Endodermal cell (in vitro differentiated cells): ENCODE results near the gene NXPH4. TPM values are rescaled to one million over a fixed set of nuclear protein-coding genes. Genes with fewer than 3 reads are reported as not detected.

ENCODE experiments used
- DNase-seq: peaks from one replicate; pipeline ENCODE4 v3.0.0-alpha.2; 2017
- H3K27ac ChIP-seq: 2 replicates; pipeline ENCODE4 v1.5.1; 2013; ENCODE audit warnings: mild to moderate bottlenecking, low read depth, low read length, moderate library complexity
- H3K27me3 ChIP-seq: 2 replicates; pipeline ENCODE4 v1.6.1; 2013; ENCODE audit warnings: mild to moderate bottlenecking, low read length, moderate library complexity; ENCODE audit not compliant: insufficient read depth, control insufficient read depth, poor library complexity, severe bottlenecking
- H3K36me3 ChIP-seq: 2 replicates; pipeline ENCODE4 v1.7.0; 2013; ENCODE audit warnings: mild to moderate bottlenecking, low read length, moderate library complexity; ENCODE audit not compliant: control insufficient read depth, insufficient read depth
- H3K4me1 ChIP-seq: one replicate; pipeline ENCODE4 v1.7.0; 2013; ENCODE audit warnings: low read length; ENCODE audit not compliant: control insufficient read depth, insufficient read depth
- H3K4me3 ChIP-seq: 2 replicates; pipeline ENCODE4 v1.5.1; 2013; ENCODE audit warnings: mild to moderate bottlenecking, low read length, moderate library complexity
- H3K9ac ChIP-seq: 2 replicates; pipeline ENCODE4 v1.6.1; 2013; ENCODE audit warnings: mild to moderate bottlenecking, low read length, moderate library complexity; ENCODE audit not compliant: poor library complexity, severe bottlenecking; ENCODE audit errors: extremely low read depth
- H3K9me3 ChIP-seq: 2 replicates; pipeline ENCODE4 v1.6.1; 2013; ENCODE audit warnings: mild to moderate bottlenecking, low read length, moderate library complexity; ENCODE audit not compliant: control insufficient read depth
- H3K27ac Mint-ChIP-seq: 2 replicates; pipeline ENCODE4 v1.8.0; 2020; ENCODE audit warnings: mixed read lengths
- H3K27me3 Mint-ChIP-seq: 2 replicates; pipeline ENCODE4 v1.8.0; 2021; ENCODE audit warnings: mild to moderate bottlenecking, mixed read lengths; ENCODE audit not compliant: insufficient read depth
- H3K36me3 Mint-ChIP-seq: 2 replicates; pipeline ENCODE4 v1.8.0; 2020; ENCODE audit warnings: low read depth, mixed read lengths
- H3K4me1 Mint-ChIP-seq: 2 replicates; pipeline ENCODE4 v1.8.0; 2020; ENCODE audit warnings: mixed read lengths
- H3K4me3 Mint-ChIP-seq: 2 replicates; pipeline ENCODE4 v1.8.0; 2020; ENCODE audit warnings: mild to moderate bottlenecking, moderate library complexity, mixed read lengths
- H3K9me3 Mint-ChIP-seq: 2 replicates; pipeline ENCODE4 v1.8.0; 2020; ENCODE audit warnings: mild to moderate bottlenecking, mixed read lengths
- CTCF ChIP-seq: fragments of 200-600 bp; sonication (generic); conservative IDR thresholded peaks from 2 replicates; pipeline ENCODE4 v1.5.0; 2021; ENCODE audit warnings: antibody characterized with exemption, mild to moderate bottlenecking
- WGBS, 2 experiments: methylation state at CpG; one replicate each; pipeline versions ENCODE4 v1.1.5 to v1.1.7; 2013; ENCODE audit warnings: missing lambda C conversion rate in 2 of 2, mixed read lengths in 1 of 2; ENCODE audit not compliant: insufficient coverage in 1 of 2, insufficient read length in 1 of 2; 5-methylcytosine and 5-hydroxymethylcytosine counted together
- microRNA-seq: library from miRNA; unstranded; fragments of <30 nt; microRNA quantifications from one replicate; pipeline ENCODE4 v1.2.0, GENCODE V29; 2020; ENCODE audit warnings: borderline microRNAs expressed
- total RNA-seq, 2 donors: library from RNA; stranded (reverse); fragmentation: NEBNext Ultra II Directional in 1 of 2; extraction: Animal tissue kit (Norgen Biotek cat#: 25700) in 1 of 2; gene quantifications; 2 replicates in 1 of 2; 3 replicates in 1 of 2; pipeline ENCODE4 v1.2.1, GENCODE V29; 2021

NXPH4 gene
- total RNA-seq, 2 donors from 2014 or later, result 0.31 to 1.1 TPM

DNA sequence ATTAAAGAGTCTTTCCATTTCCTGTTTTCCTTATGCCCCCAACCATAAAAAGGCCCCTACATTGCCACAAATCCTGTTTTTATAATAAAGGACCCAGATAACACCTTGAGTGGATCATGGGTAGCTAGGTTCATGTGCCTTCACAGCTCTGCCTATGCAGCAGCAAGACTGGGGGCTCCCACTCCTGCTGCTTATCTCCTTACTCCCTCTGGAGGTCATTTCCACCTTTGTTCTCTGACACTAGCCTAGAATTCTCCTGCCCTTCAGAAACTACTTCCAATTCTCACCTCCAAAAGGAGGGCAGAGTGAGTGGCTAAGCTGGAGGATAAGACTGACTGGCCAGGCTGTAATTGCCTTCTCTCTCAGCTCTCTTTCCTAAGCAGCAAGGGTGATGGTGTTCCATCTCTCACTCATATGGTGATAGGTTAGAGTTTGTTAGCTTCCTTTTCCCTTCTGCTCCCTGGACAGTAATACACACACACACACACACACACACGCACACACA is 54.4 kb downstream of the NXPH4 start:
- Histone ChIP-seq H3K9ac (no peak overlapping the region), H3K9me3 (no peaks in the 10 kb centered on the region), H3K36me3 (peaks cover 36% of the 10 kb centered on the region), H3K27me3 (no peaks in the 10 kb centered on the region), H3K27ac (no peak overlapping the region), H3K4me1 (peaks cover 9% of the 10 kb centered on the region), H3K4me3 (no peak overlapping the region)
- Mint-ChIP-seq H3K4me1 (peaks cover 26% of the 10 kb centered on the region), H3K27ac (peak overlapping the region; percentile 25), H3K4me3 (no peak overlapping the region), H3K27me3 (no peaks in the 10 kb centered on the region), H3K36me3 (peaks cover 55% of the 10 kb centered on the region), H3K9me3 (no peaks in the 10 kb centered on the region)
- WGBS, 2 experiments, result 60 to 67% methylated on average over 1 of the region's 1 CpG
- TF ChIP-seq CTCF, result peak; percentile 65
- DNase-seq, result peak; percentile 83

DNA sequence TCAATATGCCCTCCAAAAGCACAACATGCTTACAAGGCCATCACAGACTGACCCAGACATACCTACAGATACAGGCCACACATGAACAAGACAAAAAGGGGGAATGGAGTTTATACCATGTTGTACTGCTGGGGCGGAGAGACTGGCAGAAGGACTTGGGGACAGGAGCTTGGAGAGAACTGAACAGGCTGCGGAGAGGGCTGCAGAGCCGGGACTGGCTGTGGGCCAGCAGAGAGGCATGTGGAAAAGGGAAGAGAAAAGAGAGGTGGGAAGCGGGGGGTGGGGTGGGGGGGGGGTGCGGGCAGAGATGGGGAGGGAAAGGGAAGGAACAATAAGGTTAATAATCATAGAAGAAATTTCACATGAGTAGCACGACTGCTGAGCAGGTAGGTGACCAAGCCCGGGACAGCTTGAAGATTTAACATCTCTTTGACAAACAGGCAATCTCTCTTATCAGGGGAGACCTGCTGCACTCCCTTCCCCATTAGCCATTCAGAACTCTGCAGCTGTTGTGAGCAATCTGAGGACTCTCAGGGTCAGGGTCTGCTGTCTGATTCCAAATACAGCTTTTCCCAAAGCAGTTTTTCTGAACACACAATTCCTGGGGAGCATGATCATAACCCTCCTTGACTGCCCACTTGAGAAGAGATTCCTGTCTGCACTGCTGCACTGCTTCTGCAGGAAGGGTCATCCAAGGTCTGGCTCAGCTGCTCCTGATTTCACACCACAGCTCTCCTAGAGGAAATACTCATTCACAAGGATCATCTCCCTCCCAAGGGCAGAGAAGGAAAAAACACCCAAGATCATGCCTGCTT is 56.0 kb downstream of the NXPH4 start:
- peak; percentile 67 for DNase-seq
- Histone ChIP-seq H3K27ac (peak overlapping the region; percentile 34), H3K4me1 (peaks cover 9% of the 10 kb centered on the region), H3K9ac (no peak overlapping the region), H3K27me3 (no peaks in the 10 kb centered on the region), H3K9me3 (no peaks in the 10 kb centered on the region), H3K36me3 (peaks cover 28% of the 10 kb centered on the region), H3K4me3 (peak overlapping the region; percentile 27)
- H3K27me3 Mint-ChIP-seq, result no peaks in the 10 kb centered on the region
- peaks cover 26% of the 10 kb centered on the region for H3K4me1 Mint-ChIP-seq
- H3K27ac Mint-ChIP-seq, result peak overlapping the region; percentile 81
- WGBS, 2 experiments, result 70 to 100% methylated on average over 2 to 6 of the region's 7 CpGs
- H3K9me3 Mint-ChIP-seq, result no peaks in the 10 kb centered on the region
- TF ChIP-seq CTCF, result no peak
- no peak overlapping the region for H3K4me3 Mint-ChIP-seq
- H3K36me3 Mint-ChIP-seq, result peaks cover 52% of the 10 kb centered on the region

DNA sequence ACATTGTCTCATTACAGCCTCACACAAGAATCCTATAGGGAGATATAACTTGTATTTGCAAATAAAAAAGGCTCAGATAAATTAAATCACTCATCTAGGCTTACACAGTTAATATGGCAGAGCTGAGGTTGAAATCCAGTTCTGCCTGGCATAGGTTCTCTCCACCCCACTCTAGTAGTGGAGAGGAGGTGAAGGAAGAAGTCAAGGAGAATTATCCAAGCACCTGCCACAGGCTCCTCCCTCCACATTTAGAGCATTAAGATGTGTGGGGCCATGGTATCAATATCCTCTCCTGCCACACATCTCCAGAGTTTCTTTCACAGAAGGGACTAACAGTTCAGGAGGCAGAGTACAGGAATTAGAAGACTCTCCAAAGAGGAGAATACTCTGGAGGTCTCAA is 56.9 kb downstream of the NXPH4 start:
- peaks cover 26% of the 10 kb centered on the region for H3K4me1 Mint-ChIP-seq
- no peaks in the 10 kb centered on the region for H3K27me3 Mint-ChIP-seq
- Histone ChIP-seq H3K4me3 (peak overlapping the region; percentile 27), H3K9ac (no peak overlapping the region), H3K27me3 (no peaks in the 10 kb centered on the region), H3K36me3 (peaks cover 28% of the 10 kb centered on the region), H3K27ac (no peak overlapping the region), H3K9me3 (no peaks in the 10 kb centered on the region), H3K4me1 (peaks cover 9% of the 10 kb centered on the region)
- TF ChIP-seq CTCF, result no peak
- no peaks in the 10 kb centered on the region for H3K9me3 Mint-ChIP-seq
- no peak overlapping the region for H3K4me3 Mint-ChIP-seq
- H3K27ac Mint-ChIP-seq, result peak overlapping the region; percentile 81
- DNase-seq, result no peak
- H3K36me3 Mint-ChIP-seq, result peaks cover 49% of the 10 kb centered on the region

Small RNAs within 50 kb of the gene (microRNA-seq; reads per million reads assigned to microRNA genes)
- not detected for gene MIR1228

Other genes with a start within 250 kb of the NXPH4 start
- 10 to 100 TPM; 22.1 to 25.7 TPM for gene ZBTB39, start 210.2 kb upstream of the NXPH4 start, total RNA-seq
- gene TAC3, start 200.3 kb upstream of the NXPH4 start, total RNA-seq, result 1 to 10 TPM; 1.8 to 5.4 TPM
- 1 to 10 TPM in 1 of 2 donors, under 1 TPM in 1; 0.77 to 1.7 TPM for gene MYO1A, start 166.7 kb upstream of the NXPH4 start, total RNA-seq
- gene NEMP1, start 138.0 kb upstream of the NXPH4 start, total RNA-seq, result 10 to 100 TPM; 36.3 to 52.6 TPM
- gene NAB2, start 127.7 kb upstream of the NXPH4 start, total RNA-seq, result 10 to 100 TPM; 13.5 to 21.7 TPM
- 100 to 1,000 TPM in 1 of 2 donors, 10 to 100 TPM in 1; 60.2 to 102 TPM for gene STAT6, start 105.4 kb upstream of the NXPH4 start, total RNA-seq
- 10 to 100 TPM; 74.5 to 87.7 TPM for gene LRP1, start 88.3 kb upstream of the NXPH4 start, total RNA-seq
- not detected for gene LRP1-AS, start 69.2 kb upstream of the NXPH4 start, total RNA-seq
- 100 to 1,000 TPM in 1 of 2 donors, 10 to 100 TPM in 1; 76.7 to 134 TPM for gene SHMT2, start 12.9 kb downstream of the NXPH4 start, total RNA-seq
- gene STAC3, start 34.4 kb downstream of the NXPH4 start, total RNA-seq, result 1 to 10 TPM; 5.9 to 6.8 TPM
- 100 to 1,000 TPM in 1 of 2 donors, 10 to 100 TPM in 1; 82.7 to 116 TPM for gene R3HDM2, start 214.2 kb downstream of the NXPH4 start, total RNA-seq
- gene INHBC, start 218.0 kb downstream of the NXPH4 start, total RNA-seq, result not detected
- gene INHBE, start 238.5 kb downstream of the NXPH4 start, total RNA-seq, result under 1 TPM; 0.24 to 0.29 TPM
- 1 to 10 TPM; 3.4 to 6.4 TPM for gene GLI1, start 243.0 kb downstream of the NXPH4 start, total RNA-seq